HG03520 (cell line): ENCODE measurements around the gene FAM111A.
A peak's percentile ranks its signal among the peaks of the same experiment; 100 is the strongest.
"Not testable (repeated sequence)": the region's sequence is repeated elsewhere in the genome, so short reads cannot be mapped to it uniquely, and the experiment has no call there.

ENCODE experiments used
- ATAC-seq: cut with Tn5 transposase; IDR thresholded peaks from one replicate; pipeline ENCODE4 v1.9.1; 2021; ENCODE audit warnings: mild to moderate bottlenecking, moderate library complexity; ENCODE audit not compliant: unreplicated experiment

Gene FAM111A, protein sequence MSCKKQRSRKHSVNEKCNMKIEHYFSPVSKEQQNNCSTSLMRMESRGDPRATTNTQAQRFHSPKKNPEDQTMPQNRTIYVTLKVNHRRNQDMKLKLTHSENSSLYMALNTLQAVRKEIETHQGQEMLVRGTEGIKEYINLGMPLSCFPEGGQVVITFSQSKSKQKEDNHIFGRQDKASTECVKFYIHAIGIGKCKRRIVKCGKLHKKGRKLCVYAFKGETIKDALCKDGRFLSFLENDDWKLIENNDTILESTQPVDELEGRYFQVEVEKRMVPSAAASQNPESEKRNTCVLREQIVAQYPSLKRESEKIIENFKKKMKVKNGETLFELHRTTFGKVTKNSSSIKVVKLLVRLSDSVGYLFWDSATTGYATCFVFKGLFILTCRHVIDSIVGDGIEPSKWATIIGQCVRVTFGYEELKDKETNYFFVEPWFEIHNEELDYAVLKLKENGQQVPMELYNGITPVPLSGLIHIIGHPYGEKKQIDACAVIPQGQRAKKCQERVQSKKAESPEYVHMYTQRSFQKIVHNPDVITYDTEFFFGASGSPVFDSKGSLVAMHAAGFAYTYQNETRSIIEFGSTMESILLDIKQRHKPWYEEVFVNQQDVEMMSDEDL

DNA sequence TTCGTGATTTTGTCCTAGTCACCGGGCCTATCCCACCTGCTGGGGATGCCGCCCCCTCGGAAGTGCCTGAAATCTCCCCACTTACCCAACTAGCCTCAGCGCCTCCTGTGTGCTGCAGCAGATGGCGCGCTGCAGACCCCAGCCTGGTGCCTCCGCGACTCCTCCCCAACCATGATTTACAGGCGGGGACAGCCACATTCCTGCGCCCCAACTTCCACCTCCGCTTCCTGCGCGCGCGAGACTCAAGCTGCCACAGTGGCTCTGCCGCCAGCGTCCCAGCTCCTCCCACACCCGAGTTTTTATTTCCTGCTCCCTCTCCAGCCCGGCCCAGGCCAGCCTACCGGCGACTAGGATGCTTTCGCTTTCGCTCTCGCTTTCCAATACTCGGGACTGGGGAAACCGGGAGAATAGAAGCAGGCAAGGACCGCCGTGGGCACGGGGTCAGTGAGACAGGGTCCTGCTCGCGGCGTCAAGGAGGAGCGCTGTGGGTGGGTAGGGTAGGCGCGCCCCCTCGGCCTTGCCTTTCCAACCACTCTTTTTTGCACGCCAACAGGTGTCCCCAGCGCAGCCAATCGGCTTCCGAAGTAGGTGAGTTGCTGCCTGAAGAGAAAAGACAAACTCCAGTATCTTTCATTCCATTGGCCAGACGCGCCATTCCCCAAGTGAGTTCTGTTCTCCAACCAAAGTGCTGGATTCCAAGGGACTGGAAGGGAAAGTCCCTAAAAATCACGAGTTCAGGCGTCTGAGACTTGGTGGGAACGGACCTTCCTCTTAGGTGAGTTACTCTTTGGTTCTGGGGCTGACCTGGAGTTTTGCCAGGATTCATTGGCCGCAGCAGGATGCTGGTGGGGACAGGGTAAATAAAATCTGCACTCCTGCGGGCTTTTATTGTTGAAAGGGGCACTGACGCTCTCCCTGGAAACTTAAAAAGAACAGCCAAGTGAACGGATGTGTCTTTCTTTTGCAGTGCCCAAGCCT, at the start of gene FAM111A:
TSS of gene FAM111A (plus strand) at position 327 of the 978 bp plus-strand sequence. CDS start 6,017 bp downstream, outside the sequence.
- ATAC-seq: peak; percentile 49

DNA sequence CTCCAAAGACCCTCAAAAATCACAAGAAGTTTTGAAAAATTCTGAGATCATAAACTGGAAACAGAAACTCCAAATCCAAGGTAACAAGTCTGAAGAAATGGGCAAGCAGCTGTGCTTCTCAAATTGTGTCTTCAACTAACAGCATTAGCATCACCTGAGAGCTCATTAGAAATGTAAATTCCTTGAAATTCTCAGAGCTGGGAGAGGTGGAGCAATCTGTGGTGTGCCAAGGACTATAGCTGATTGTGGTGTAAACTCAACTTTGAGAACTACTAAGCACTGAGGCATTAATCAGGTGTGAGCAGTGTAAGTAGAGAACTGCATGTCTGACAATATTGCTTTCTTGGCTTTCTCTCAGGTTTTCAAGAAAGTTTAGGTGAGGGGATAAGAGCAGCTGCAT, 49.1 kb upstream of the FAM111A start:
- not testable (repeated sequence) for ATAC-seq

DNA sequence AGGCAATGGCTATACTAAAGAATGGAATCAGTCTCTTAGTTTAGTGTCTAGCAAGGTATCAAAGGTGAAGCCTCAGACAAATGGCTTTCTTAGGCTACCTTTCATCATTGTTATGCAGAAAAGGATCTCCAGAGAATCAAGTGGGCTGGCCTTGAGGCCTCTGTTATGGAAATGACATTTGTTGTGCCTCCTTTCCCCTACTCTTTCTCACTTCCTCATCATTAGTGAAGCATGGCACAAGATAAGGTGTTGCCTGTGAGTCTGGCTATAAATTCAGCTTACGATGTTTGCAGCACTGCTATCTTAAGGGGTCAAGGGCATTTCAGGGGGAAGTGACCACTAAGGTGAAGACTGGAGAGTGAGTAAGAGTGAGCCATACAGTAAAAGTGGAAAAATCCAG, 47.4 kb upstream of the FAM111A start:
- ATAC-seq: peak; percentile 77

DNA sequence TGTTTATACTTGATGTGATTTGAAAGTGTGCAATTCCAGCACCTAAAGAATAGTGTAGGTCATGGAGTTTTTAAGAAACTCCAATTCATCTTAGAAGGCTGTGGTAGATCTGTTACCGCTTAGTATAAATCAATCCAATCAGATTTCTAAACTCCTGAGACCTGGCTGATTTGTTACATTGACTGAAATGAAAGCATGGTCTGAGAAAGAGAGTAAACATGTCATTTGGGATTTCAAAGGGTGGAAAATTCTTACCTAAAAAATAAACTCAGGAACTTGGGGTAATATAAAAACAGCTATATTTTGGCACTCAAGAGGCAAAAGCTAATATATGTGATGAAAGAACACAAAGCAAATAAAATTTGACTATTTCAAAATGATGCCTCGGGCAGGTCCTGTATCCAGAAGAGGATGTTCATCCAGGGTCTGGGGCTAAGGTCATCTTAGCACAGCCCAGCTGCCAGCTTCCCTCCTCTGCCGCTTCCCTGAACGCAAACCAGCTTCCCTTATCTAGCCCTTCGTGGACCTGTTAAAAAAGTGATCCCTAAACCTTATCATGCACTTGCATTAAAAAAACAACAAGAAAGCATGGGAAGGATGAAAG, 46.6 kb upstream of the FAM111A start:
- not testable (repeated sequence) for ATAC-seq

DNA sequence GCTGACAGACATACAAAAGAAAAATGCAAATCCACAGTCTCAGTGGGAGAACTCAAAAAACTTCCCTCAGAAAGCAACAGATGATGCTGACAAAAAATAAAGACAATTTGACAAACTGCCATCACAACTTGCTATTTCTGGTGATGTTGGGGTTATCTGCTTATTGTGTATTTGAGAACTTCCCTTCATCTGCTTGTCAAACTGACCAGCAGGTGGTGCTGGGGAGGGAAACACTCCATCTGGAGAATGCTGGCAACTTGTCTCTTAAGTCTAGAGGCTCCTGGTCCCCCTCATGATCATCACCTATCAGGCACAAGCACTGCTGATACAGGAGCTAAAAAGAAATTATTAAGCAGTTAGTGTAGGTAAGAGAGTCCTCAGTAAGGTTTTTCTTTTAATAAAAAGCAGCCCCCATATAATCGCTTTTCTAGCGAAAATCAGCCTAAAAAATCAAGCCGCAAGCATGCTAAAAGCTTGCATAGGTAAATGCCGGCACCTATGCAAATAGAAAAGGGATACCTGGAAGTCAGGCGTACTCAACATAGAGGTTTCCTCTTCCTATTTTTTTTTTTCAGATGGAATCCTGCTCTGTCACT, 45.4 kb upstream of the FAM111A start:
- ATAC-seq: peak; percentile 46

DNA sequence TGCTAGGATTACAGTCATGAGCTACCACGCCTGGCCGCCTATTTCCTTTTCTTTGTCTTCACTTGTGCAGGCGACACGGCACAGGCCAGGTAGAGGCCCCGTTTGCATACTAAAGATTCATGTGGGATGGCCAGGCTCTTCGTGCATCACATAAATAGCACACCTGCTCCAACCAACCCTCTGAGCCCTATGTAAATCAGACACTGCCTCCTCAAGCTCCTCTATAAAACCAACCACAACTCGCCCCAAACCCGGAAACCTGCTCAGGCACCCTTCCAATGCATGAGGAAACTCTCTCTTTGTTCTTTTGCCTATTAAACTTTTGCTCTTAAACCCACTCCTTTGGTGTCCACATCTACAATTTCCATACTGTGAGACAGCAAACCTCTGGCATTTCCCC, 44.7 kb upstream of the FAM111A start:
- ATAC-seq: not testable (repeated sequence)

DNA sequence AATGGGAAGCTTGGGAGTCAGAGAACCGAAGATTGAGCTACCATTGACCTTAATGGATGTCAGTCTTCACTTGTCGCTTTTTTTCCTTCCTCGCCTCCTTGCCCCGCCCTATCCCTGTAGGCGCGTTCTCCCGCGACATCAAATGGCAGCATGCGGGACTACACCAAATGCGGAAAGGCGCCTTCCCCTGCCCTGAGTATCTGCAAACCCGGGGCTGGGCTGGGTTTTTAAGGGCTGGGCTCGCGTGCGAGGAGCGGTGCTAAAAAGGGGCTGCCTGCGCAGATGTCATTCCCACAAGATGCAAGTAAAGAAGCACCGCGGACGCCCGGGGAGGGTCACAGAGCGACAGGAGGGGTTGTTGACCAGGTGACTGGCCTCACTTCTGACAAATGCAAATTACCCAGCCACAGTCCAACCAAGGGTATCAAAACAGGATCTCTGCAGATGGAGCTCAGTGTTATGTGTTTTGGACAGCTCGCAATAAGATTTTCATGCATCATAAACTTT, 40.3 kb upstream of the FAM111A start:
- ATAC-seq: peak; percentile 63

DNA sequence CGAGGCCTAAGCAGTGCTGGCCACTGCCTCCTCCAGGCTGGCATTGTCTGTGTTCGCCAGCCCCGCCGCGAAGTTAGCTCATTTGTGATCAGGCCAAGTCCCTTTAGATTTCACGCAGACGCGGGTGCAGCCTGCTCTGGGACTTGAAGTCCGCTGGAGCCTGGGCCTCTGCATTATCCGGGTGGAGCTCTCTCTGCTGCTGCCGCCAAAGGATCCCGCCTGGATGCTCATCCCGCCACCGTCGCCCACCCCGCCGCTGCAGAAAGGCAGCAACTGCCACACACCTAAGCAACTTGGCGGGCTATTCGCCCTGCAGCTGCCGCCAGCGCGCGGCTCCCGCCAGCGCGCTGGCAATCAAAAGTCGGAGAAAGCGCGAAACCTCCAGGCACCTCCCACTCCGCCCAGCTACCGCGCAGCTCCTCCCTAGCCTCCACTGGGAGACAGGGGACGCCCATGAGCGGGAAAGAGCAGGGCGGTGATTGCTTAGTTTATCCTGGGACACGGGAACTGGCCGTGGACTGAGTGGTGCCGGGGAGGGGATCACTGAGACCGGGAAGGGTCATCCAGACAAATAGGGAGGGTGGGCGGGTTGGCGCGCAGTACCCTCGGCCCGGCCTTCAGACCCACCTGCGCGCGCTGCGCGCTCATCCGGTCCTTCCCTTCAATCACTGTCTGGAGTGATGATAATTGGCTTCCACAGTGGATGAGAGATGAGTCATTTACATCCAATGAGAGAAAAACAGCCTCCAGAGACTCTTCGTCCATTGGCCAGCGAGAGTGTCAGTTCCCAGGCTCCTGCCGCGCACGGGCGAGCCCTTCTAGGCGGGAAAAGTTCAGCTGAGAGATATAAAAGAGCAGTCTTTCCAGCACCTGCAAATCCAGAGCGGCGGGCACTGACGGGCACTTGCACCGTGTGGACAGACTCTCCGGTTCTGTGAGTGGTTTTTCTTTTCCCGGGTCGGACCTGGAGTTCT, 36.0 kb upstream of the FAM111A start, which contains the start of gene FAM111B:
TSS of gene FAM111B (plus strand) at position 875 of the 974 bp plus-strand sequence. CDS start 2,389 bp downstream, outside the sequence.
- peak; percentile 77 for ATAC-seq

DNA sequence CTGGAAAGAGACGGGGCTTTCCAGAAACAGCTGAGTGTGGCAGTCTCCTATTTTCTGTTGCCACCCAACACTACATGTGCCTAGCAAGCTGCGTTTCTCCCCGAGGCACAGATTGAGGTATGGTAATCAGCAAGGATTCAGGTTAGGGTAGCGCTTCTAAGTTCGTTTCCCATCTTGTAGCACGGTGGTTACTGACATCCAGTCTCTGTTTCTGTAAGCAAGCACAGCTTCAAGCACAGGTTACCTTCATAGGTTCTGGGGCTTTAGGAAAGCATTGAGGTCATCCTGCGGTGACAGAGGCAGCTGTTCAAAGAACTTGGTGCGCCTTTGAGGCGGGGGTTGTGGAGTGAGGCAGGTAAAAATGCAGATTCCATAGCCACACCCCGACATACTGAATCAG, 34.9 kb upstream of the FAM111A start:
- peak; percentile 32 for ATAC-seq

DNA sequence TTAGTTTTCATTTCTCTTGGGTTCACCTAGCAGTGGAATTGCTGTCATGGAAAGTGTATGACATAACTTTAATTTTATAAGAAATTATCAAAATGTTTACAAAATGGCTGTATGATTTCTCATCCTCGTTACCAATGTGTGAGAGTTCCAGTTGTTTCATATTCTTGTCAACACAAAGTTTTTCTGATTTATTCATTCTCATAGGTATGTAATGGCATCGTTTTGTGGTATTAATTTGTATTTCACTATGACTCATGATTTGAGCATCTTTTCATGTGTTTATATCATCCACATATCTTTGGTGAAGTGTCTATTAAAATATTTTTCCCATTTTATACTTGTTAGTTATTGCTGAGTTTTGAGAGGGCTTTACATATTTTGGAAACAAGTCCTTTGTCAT, 30.2 kb upstream of the FAM111A start:
- ATAC-seq: no peak

DNA sequence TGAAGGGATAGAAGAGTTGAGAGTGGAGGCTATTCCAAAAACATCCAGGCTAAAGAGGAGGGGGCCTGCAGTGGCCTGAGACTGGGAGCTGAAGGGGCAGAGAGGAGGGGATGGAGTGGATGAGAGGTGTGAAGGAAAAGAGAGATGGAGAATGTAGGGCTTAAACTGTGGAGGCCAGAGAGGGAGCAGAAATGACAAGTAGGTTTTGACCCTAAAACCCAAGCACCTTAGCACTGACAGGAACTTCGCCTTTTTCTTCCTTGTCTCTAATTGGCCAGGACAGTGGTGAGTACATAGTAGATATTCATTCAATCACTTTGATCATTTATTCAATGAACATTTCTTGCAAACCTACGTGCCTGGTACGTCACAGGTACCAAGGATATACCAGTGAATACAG, 28.3 kb upstream of the FAM111A start:
- ATAC-seq: no peak

DNA sequence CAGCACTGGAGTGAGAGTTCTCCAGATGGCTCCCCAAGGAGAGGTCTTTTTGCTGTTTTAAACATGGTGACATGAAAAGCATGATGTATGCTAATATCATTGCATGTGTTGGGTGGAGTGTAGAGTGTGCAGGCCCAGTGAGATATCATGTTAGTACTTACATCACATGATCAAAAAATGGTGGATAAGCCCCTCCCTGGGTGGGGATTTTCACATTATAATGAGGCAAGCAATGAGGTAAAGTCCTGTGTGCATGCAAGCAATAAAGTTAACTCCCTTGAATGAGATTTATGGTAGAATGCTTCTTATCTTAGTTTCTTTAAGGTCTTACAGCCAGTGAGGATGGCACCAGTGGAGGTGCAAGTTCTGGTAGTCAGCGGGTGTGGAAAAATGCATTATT, 27.1 kb upstream of the FAM111A start:
- no peak for ATAC-seq

DNA sequence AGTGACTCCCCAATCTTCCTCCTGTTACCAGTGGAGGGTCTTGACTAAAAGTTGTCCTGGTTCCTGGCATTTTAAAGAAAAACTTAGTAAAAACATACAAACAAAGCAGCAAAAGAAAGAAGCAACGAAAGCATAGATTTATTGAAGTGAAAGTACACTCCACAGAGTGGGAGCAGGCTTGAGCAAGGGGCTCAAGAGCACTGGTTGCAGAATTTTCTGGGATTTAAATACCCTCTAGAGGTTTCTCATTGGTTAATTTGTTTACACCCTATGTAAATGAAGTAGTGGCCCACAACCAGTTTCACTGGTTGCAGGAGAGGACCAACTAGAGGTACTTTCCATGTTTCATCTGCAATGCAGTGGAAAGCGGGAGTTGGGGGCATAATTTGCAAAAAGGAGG, 24.9 kb upstream of the FAM111A start:
- ATAC-seq: no peak

DNA sequence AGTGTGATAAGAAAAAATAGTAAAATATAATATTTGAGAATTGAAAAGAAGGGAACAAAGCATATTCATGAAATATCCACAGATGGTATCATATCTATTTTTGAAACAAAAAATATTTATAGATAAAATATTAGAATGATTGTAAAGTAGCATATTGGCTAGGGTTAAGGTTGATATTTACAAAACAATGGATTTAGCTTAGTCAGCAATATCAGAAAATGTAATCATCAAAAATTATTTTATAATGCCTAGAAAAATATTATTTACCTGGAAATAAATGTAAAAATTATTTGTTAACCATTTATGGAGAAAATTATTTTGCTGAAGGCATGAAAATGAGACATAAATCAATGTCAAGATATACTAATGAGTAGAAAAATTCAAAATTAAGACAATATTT, 22.8 kb upstream of the FAM111A start:
- ATAC-seq: no peak

DNA sequence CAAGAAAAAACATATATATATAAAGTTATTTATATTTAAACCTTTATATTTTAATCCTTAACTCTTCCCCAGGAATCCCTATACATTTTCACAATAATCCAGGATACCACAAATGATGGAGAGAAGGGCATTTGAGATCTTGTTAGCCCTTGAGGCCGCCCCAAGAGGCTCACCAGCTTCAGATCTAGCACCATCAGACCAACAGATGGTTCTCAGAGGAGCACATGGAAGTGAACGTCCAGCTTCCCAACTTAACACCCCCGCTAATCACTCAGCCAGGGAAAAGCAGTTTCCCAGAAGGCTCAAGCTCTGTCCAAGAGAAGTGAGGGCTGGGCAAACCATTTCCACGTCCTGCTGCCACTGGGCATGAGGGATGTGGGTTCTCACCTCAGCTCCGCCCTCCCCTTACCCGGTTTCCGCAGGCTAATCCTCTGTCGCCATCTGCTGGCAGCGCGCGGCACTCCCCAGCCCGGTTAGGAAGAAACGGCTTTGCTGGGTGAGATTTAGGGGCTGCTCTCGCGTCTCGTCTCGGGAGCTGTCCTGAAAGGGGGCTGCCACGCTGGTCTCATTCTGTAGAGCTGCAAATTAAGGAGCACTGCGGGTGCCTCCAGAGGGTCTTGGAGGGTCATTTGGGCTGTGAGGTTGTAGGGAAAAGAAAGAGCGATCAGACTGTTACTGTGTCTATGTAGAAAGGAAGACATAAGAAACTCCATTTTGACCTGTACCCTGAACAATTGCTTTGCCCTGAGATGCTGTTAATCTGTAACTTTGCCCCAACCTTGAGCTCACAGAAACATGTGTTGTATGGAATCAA, 6.8 kb upstream of the FAM111A start:
- peak; percentile 97 for ATAC-seq

DNA sequence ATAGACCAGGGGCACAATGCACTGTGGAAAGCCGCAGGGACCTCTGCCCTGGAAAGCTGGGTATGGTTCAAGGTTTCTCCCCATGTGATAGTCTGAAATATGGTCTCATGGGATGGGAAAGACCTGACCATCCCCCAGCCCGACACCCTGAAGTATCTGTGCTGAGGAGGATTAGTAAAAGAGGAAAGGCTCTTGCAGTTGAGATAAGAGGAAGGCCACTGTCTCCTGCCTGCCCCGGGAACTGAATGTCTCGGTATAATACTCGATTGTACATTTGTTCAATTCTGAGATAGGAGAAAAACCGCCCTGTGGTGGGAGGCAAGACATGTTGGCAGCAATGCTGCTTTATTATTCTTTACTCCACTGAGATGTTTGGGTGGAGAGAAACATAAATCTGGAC, 6.1 kb upstream of the FAM111A start:
- not testable (repeated sequence) for ATAC-seq

DNA sequence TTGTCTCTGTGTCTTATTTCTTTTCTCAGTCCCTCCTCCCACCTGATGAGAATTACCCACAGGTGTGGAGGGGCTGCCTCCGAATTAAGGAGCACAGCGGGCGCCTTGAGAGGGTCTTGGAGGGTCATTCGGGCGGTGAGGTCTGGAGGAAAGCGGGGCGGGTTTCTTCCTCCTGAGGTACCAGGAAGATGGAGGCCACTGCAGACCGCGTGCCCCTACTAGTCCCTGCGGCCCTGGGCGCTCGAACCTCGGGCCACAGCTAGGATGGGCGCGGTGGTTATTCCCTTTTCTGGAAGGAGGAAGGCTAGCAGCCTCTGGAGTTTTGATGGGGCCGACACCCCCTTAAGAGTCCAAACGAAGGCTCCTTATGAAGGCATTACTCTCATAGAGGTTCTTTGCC, 5.5 kb upstream of the FAM111A start:
- ATAC-seq: no peak

DNA sequence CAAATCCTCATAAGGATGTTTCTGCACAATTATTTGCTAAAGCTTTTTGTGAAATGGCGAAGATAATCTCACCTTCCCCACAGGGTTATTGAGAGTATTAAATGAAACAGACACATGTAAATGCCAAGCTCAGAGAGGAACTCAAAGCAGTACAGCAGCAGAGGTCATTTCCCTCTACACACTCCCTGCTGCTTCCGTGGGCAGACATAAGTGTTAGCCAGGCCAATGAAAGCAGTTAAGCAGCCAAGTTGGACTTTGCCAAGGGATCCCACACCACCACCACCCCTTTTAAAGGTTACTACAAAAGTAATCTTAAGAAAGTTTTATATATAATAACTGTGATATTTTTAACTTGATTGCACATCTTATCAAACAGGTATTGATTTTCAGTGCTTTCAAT, 4.0 kb upstream of the FAM111A start:
- no peak for ATAC-seq
